Measurements from ENCODE around the gene TBX2.

The TBX2 gene

DNA sequence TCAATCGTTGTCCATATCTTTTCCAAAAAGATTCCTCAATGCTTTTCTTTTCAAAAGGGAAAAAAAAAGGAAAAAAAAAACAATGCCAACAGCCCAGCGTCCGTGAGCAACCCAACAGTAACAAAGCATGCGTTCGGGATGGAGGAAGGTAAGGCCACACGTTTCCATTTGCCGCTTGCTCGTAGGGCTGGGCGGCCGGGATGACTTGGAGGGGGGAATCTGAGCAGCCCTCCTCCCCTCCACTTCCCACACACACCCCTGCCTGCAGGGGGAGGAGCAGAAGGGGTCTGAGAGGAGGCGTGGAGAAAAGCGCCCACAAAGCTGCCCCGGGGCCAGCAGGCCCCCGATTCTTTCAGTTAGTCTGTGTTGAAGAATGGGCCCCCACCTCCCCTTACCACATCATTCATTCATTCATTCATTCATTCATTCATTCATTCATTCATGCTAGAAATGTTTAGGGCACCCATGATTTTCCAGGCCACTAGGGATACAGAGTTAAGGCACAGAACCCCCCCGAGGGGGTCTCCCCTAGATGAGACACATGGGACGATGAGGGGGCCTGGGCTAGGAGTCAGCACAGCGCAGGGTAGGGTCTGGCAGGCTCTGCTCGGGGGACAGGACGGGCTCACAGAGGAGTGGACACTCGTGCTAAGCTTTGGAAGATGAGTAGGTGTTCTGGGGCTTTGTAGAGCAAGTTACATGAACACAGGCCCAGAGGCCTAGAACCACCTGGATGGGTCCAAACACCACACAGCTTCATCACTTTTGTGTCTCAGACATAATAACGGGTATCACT is 10.9 kb upstream of the TBX2 start:
- Histone ChIP-seq H3K4me3 (ENCODE audit: low read depth in 1 of 2, low read length in 1 of 2) (no peak overlapping the region), H3K27ac (no peak overlapping the region), H3K27me3 (peaks cover 48% of the 10 kb centered on the region), H3K4me1 (ENCODE audit: control insufficient read depth in 1 of 2, insufficient read depth in 1 of 2, low read depth in 1 of 2, low read length in 1 of 2) (no peaks in the 10 kb centered on the region), H3K36me3 (peaks cover 4% of the 10 kb centered on the region), H3K9me3 (no peaks in the 10 kb centered on the region)
- TF ChIP-seq, protein P1, sequence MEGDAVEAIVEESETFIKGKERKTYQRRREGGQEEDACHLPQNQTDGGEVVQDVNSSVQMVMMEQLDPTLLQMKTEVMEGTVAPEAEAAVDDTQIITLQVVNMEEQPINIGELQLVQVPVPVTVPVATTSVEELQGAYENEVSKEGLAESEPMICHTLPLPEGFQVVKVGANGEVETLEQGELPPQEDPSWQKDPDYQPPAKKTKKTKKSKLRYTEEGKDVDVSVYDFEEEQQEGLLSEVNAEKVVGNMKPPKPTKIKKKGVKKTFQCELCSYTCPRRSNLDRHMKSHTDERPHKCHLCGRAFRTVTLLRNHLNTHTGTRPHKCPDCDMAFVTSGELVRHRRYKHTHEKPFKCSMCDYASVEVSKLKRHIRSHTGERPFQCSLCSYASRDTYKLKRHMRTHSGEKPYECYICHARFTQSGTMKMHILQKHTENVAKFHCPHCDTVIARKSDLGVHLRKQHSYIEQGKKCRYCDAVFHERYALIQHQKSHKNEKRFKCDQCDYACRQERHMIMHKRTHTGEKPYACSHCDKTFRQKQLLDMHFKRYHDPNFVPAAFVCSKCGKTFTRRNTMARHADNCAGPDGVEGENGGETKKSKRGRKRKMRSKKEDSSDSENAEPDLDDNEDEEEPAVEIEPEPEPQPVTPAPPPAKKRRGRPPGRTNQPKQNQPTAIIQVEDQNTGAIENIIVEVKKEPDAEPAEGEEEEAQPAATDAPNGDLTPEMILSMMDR (IDR thresholded peaks at IDR 0.05), result no peak

DNA sequence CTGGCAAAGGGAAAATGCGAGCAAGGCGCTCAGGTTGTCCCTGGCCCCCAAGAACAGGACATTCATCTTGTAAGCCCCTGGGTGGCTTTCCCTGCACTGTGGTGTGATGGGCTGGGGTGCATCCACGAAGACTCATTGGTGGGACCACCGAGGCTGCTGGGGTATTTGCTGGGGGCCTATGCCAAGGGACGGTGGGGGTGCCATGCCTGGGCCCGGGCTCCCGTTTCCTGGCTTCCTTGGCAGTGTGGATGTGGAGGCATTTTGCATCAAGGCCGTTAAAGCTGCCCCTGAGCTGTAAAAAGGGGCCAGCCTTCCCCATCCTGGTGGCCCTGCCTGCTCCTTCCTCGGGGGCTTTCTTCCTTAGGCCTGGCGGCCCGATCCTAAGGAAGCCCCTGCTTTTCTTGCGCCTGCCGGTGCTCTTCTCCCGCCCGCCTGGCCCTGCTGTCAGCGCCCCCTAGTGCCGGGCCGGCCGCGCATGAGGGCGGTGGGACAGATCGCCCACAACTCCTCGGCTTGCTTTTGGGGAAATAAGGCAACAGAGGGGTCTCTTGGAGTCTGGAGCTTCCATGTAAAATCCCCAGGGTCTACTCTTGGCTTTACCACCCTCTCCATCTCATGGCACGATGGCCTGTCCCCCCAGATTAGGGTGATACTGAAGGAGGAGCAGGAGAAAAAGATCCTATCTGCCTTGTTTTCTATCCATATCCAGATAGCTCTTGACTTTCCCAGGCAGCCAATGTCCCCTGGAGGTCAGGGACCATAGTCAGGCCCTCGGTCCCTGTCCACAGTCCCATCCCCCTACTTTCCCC is 9.8 kb upstream of the TBX2 start:
- H3K27ac ChIP-seq, result no peak overlapping the region
- no peak overlapping the region for H3K4me3 ChIP-seq (ENCODE audit: low read depth in 1 of 2, low read length in 1 of 2)
- no peaks in the 10 kb centered on the region for H3K9me3 ChIP-seq

DNA sequence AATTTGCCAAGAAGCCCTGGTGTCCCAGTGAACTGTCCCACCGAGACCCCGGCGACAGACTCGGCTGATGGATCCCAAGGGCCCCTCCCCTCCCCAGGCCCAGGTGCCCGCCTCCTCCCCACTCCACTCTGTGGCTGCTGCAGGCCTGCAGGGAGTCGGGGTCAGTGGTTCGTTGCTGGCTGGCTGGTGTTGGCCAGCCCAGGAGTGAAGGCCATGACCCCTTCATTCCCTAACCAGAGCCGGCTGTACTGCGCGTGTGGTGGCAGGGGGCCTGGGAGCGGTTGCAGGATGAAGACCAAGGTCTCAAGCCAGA is 9.2 kb upstream of the TBX2 start:
- H3K4me1 ChIP-seq (ENCODE audit: control insufficient read depth in 1 of 2, insufficient read depth in 1 of 2, low read depth in 1 of 2, low read length in 1 of 2), result no peaks in the 10 kb centered on the region
- no peak overlapping the region for H3K27ac ChIP-seq
- TF ChIP-seq, protein P1 (IDR thresholded peaks at IDR 0.05), result no peak
- H3K36me3 ChIP-seq, result peaks cover 4% of the 10 kb centered on the region
- H3K27me3 ChIP-seq, result peaks cover 65% of the 10 kb centered on the region
- no peaks in the 10 kb centered on the region for H3K9me3 ChIP-seq
- H3K4me3 ChIP-seq (ENCODE audit: low read depth in 1 of 2, low read length in 1 of 2), result no peak overlapping the region

More for the DNA sequence above, 9.8 kb upstream of the TBX2 start:
- Histone ChIP-seq H3K36me3 (peaks cover 4% of the 10 kb centered on the region), H3K27me3 (peaks cover 59% of the 10 kb centered on the region), H3K4me1 (ENCODE audit: control insufficient read depth in 1 of 2, insufficient read depth in 1 of 2, low read depth in 1 of 2, low read length in 1 of 2) (no peaks in the 10 kb centered on the region)
- TF ChIP-seq, protein P1 (IDR thresholded peaks at IDR 0.05), result peak; percentile 29

DNA sequence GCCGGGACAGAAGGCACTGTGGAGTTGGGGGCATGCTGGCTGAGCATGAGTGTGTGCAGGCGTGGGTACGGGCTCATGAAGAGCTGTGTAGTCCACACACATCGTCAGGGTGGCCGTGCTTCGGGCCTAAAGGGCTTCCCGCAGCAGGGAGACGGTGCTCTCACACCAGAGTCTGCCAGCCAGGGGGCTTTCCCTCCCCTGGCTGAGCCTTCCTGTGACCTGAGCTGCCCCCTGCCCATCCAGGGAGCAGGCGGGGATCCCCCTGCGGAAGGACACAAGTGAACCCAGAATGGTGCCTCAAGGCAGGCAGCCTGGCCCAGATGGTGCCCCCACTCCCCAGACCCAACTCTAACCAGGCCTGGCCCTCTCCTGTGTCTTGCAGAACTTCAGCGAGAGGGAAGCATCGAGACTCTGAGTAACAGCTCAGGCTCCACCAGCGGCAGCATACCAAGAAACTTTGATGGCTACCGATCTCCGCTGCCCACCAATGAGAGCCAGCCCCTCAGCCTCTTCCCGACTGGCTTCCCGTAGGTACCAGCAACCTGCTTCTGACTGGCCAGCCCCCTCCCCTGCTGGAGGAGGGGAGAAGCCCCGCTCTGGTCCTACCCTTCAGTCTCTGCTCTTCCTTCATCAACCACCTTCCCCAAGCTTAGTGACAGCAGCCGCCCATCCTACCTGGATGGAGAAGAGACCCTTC is 7.9 kb upstream of the TBX2 start:
- Histone ChIP-seq H3K4me1 (ENCODE audit: control insufficient read depth in 1 of 2, insufficient read depth in 1 of 2, low read depth in 1 of 2, low read length in 1 of 2) (peaks cover 0 to 7% of the 10 kb centered on the region in 2 experiments), H3K9me3 (no peaks in the 10 kb centered on the region), H3K36me3 (peaks cover 4% of the 10 kb centered on the region), H3K4me3 (ENCODE audit: low read depth in 1 of 2, low read length in 1 of 2) (no peak overlapping the region), H3K27ac (no peak overlapping the region), H3K27me3 (peaks cover 78% of the 10 kb centered on the region)
- TF ChIP-seq, protein P1 (IDR thresholded peaks at IDR 0.05), result no peak

DNA sequence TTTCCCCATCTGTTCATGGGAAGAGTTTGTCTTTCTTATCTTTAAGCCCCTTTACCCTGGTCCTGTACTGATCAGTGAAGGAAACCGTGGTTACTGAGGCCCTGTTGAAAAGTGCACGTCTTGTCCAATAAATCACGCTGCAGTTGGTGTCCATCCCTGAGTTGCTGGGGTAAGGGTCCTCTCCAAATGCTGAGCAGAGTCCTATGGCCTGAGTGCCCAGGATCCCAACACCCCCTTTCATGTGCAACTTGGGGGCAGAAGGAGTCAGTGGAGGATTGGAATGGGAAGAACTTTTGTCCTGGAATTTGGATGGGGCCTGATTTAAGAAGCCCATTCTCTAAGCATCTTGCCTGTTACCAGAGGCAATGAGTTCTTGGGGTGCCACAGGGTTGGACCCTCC is 7.0 kb upstream of the TBX2 start:
- Histone ChIP-seq H3K27ac (no peak overlapping the region), H3K4me3 (ENCODE audit: low read depth in 1 of 2, low read length in 1 of 2) (no peak overlapping the region), H3K27me3 (peaks cover 87% of the 10 kb centered on the region), H3K36me3 (peaks cover 4% of the 10 kb centered on the region), H3K9me3 (no peaks in the 10 kb centered on the region), H3K4me1 (ENCODE audit: control insufficient read depth in 1 of 2, insufficient read depth in 1 of 2, low read depth in 1 of 2, low read length in 1 of 2) (peaks cover 0 to 15% of the 10 kb centered on the region in 2 experiments)
- TF ChIP-seq, protein P1 (IDR thresholded peaks at IDR 0.05), result no peak
